GM12864 (cell line): Measurements from ENCODE around the gene ROBO2.

Experiments
- DNase-seq: peaks from one replicate; pipeline ENCODE4 v3.0.0-alpha.2; 2011; ENCODE audit warnings: low read depth
- H3K4me3 ChIP-seq: 2 replicates; pipeline ENCODE4 v1.5.1; 2011; ENCODE audit warnings: mild to moderate bottlenecking, low read depth, low read length, control low read depth
- CTCF ChIP-seq: IDR thresholded peaks from 2 replicates; pipeline ENCODE4 v1.5.1; 2011; ENCODE audit warnings: low read depth, mild to moderate bottlenecking, moderate library complexity, low read length, control low read depth, inconsistent platforms; ENCODE audit errors: missing control alignments

Gene ROBO2

GRCh38 chr3:77079988-77080610 is 40.2 kb downstream of the ROBO2 start:
- H3K4me3 ChIP-seq, result no peak overlapping the region
- no peak for DNase-seq
- no peak for TF ChIP-seq CTCF

GRCh38 chr3:77081240-77081661 is 41.4 kb downstream of the ROBO2 start:
- no peak overlapping the region for H3K4me3 ChIP-seq
- DNase-seq, result no peak
- TF ChIP-seq CTCF, result no peak

GRCh38 chr3:77084511-77084910 is 44.6 kb downstream of the ROBO2 start:
- DNase-seq, result no peak
- no peak for TF ChIP-seq CTCF
- no peak overlapping the region for H3K4me3 ChIP-seq

GRCh38 chr3:77086408-77086807 is 46.5 kb downstream of the ROBO2 start:
- TF ChIP-seq CTCF, result no peak
- no peak for DNase-seq
- no peak overlapping the region for H3K4me3 ChIP-seq

GRCh38 chr3:77091809-77092208 is 51.9 kb downstream of the ROBO2 start:
- DNase-seq, result no peak
- H3K4me3 ChIP-seq, result no peak overlapping the region
- TF ChIP-seq CTCF, result no peak

GRCh38 chr3:77093101-77093500 is 53.2 kb downstream of the ROBO2 start:
- no peak for DNase-seq
- H3K4me3 ChIP-seq, result no peak overlapping the region
- no peak for TF ChIP-seq CTCF

GRCh38 chr3:77096145-77096544 is 56.2 kb downstream of the ROBO2 start:
- no peak for DNase-seq

More at GRCh38 chr3:77096145-77096544, 56.2 kb downstream of the ROBO2 start:
- TF ChIP-seq CTCF, result no peak
- no peak overlapping the region for H3K4me3 ChIP-seq
